ENCODE data around the gene TENT4A. TPM values are rescaled to one million over a fixed set of nuclear protein-coding genes. Genes with fewer than 3 reads are reported as not detected.

The TENT4A gene
- total and polyA plus RNA-seq, 2 of the 4 experiments (the other 2 are of a cell fraction) = 5.9 to 17.2 TPM

DNA sequence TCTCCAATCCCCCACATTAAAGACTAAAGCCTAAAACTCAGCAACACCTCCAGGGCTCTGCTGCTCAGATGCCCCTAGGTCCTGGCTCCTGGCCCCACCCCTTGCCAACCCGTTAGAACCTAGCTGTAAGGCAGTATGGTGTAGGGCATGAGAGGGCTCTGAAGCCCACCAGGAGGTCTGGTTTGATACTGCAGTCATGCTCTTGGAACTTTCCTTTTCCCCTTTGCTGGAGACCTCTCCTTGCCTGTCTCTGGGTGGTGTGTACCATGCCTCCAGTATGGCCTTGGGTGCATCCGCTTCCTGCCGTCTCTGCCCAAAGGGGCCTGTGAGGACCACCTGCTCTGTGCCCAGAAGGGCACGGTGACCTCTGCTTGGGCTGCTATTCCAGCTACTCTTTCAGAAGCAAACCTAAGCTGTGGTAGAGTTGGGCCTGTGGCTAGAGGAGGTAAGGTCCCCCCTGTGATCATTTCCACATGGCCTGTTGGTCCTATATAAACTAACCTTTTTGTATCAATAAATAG, 3.5 kb downstream of the TENT4A start:
- no peaks in the 10 kb centered on the region for H3K27me3 ChIP-seq (ENCODE audit: control insufficient read depth, insufficient read depth, low read length)
- H2AK9ac ChIP-seq (replicated peaks; ENCODE audit: low read depth, low read length, poor library complexity) = no peak overlapping the region
- H3K9me1 ChIP-seq (ENCODE audit: insufficient read depth, low read length) = peaks cover 48% of the 10 kb centered on the region
- no peak overlapping the region for H2BK5ac ChIP-seq (ENCODE audit: low read depth, low read length, poor library complexity, severe bottlenecking)
- 0 out of 2 replicates have a peak overlapping the region, but pooled peaks have one; percentile 21 for H3K14ac ChIP-seq (replicated peaks; ENCODE audit: low read depth, low read length)
- no peak overlapping the region for H3K56ac ChIP-seq (ENCODE audit: extremely low read depth, insufficient read depth, low read length)
- H3K4me2 ChIP-seq (ENCODE audit: low read depth, low read length) = peak overlapping the region; percentile 100; the same call in 1 of the 2 replicates
- H2BK120ac ChIP-seq (ENCODE audit: low read depth, low read length) = no peak overlapping the region
- H2BK15ac ChIP-seq (ENCODE audit: low read depth, low read length) = no peak overlapping the region
- ChIA-PET CTCF (no interaction called here), POLR2A (ENCODE audit: unreplicated experiment) (no interaction called here)
- H2AFZ ChIP-seq (replicated peaks; ENCODE audit: low read length, poor library complexity) = peak overlapping the region; percentile 57
- no peak overlapping the region for H3K9ac ChIP-seq (ENCODE audit: low read depth, low read length)
- no peak overlapping the region for H3K18ac ChIP-seq (ENCODE audit: low read depth, low read length)
- no peak overlapping the region for H2BK20ac ChIP-seq (ENCODE audit: low read depth, low read length)
- H4K5ac ChIP-seq (ENCODE audit: low read depth, low read length) = no peak overlapping the region
- ATAC-seq (ENCODE audit: low read depth) = no peak
- H3K27ac ChIP-seq (ENCODE audit: insufficient read depth, low read length) = no peak overlapping the region
- no peaks in the 10 kb centered on the region for H3K9me3 ChIP-seq (ENCODE audit: control insufficient read depth, insufficient read depth, low read length)
- in situ Hi-C loops (cut with MboI; ENCODE audit: low sequenced_read_pairs) = no loop called here
- no peaks in the 10 kb centered on the region; the same call in 1 of the 2 replicates for H3K36me3 ChIP-seq (ENCODE audit: control insufficient read depth, insufficient read depth, low read length)
- no peak overlapping the region for H3K4ac ChIP-seq (ENCODE audit: low read depth, low read length)
- H3K23ac ChIP-seq (ENCODE audit: low read depth, low read length) = 0 out of 2 replicates have a peak overlapping the region, but pooled peaks have one; percentile 29
- DNase-seq = no peak
- H4K20me1 ChIP-seq (ENCODE audit: insufficient read depth, low read length) = peaks cover 75% of the 10 kb centered on the region
- WGBS, 2 experiments (ENCODE audit: extremely low coverage in 2 of 2, insufficient read length in 1 of 2) = no CpG with 5 or more reads among the region's 4 CpGs
- TF ChIP-seq RCOR1 (IDR thresholded peaks at IDR 0.05; ENCODE audit: insufficient replicate concordance, low read length) (no peak), MXI1 (IDR thresholded peaks at IDR 0.05; ENCODE audit: borderline replicate concordance, low read depth, low read length) (no peak), CHD1 (IDR thresholded peaks at IDR 0.05; ENCODE audit: low read depth, low read length) (no peak), CEBPB (IDR thresholded peaks at IDR 0.05; ENCODE audit: low read depth, low read length) (no peak), SMC3 (IDR thresholded peaks at IDR 0.05; ENCODE audit: low read depth, low read length) (no peak), MAZ (IDR thresholded peaks at IDR 0.05; ENCODE audit: borderline replicate concordance, low read depth, low read length) (no peak), FOS (IDR thresholded peaks at IDR 0.05; ENCODE audit: low read depth, low read length) (no peak), MAFK (IDR thresholded peaks at IDR 0.05; ENCODE audit: low read depth, low read length) (no peak), CTCF (conservative IDR thresholded peaks at IDR 0.05; ENCODE audit: low read depth, low read length) (no peak), RAD21 (IDR thresholded peaks at IDR 0.05; ENCODE audit: low read length) (no peak), NFE2L2 (IDR thresholded peaks at IDR 0.05; ENCODE audit: low read depth, low read length) (no peak), POLR2A (IDR thresholded peaks at IDR 0.05; ENCODE audit: low read depth, low read length) (no peak)
- TF ChIP-seq, protein P1, sequence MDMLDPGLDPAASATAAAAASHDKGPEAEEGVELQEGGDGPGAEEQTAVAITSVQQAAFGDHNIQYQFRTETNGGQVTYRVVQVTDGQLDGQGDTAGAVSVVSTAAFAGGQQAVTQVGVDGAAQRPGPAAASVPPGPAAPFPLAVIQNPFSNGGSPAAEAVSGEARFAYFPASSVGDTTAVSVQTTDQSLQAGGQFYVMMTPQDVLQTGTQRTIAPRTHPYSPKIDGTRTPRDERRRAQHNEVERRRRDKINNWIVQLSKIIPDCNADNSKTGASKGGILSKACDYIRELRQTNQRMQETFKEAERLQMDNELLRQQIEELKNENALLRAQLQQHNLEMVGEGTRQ (IDR thresholded peaks at IDR 0.05; ENCODE audit: low read depth, low read length) = no peak
- TF ChIP-seq, protein P2, sequence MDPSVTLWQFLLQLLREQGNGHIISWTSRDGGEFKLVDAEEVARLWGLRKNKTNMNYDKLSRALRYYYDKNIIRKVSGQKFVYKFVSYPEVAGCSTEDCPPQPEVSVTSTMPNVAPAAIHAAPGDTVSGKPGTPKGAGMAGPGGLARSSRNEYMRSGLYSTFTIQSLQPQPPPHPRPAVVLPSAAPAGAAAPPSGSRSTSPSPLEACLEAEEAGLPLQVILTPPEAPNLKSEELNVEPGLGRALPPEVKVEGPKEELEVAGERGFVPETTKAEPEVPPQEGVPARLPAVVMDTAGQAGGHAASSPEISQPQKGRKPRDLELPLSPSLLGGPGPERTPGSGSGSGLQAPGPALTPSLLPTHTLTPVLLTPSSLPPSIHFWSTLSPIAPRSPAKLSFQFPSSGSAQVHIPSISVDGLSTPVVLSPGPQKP (IDR thresholded peaks at IDR 0.05; ENCODE audit: borderline replicate concordance, low read depth, low read length) = no peak
- H3K4me3 ChIP-seq (ENCODE audit: insufficient read depth, low read depth, low read length) = no peak overlapping the region
- H3K4me1 ChIP-seq (ENCODE audit: control insufficient read depth, insufficient read depth, low read length) = peaks cover 37% of the 10 kb centered on the region
- BruUV-seq (replicated peaks) = no TSS peak
- H2AK5ac ChIP-seq (ENCODE audit: low read depth, low read length) = 0 out of 2 replicates have a peak overlapping the region, but pooled peaks have one; percentile 51
- no peak overlapping the region for H4K8ac ChIP-seq (ENCODE audit: low read depth in 2 of 2, low read length in 2 of 2)
- no peak overlapping the region for H4K91ac ChIP-seq (ENCODE audit: insufficient read depth, low read depth, low read length)
- intact Hi-C loops (cut with micrococcal nuclease) = no loop called here
- peaks cover 0 to 57% of the 10 kb centered on the region in 2 experiments; a peak in 2 of 4 replicates for H3K79me1 ChIP-seq (ENCODE audit: low read depth in 1 of 2, low read length in 2 of 2)
- dilution Hi-C loops (cut with HindIII; ENCODE audit: low sequenced_read_pairs, unreplicated experiment) = no loop called here
